K562 (cell line): ENCODE data around the gene VMA21. TPM values are rescaled to one million over a fixed set of nuclear protein-coding genes. Genes with fewer than 3 reads are reported as not detected.

Experiments used
- ADNP ChIP-seq: fragments of 200-800 bp; sonication (Bioruptor generic); IDR thresholded peaks from 2 replicates; pipeline ENCODE4 v1.6.1; 2016; ENCODE audit warnings: missing genetic modification characterization, missing compliant biosample characterization
- CHCHD3 ChIP-seq: fragments of 250-450 bp; sonication (Bioruptor Pico); IDR thresholded peaks from 2 replicates; pipeline ENCODE4 v2.1.2; 2022; ENCODE audit warnings: mild to moderate bottlenecking
- ZNF584 ChIP-seq: fragments of 200-800 bp; sonication (Bioruptor generic); IDR thresholded peaks from 2 replicates; pipeline ENCODE4 v1.6.1; 2016; ENCODE audit warnings: low read depth, mild to moderate bottlenecking, missing genetic modification characterization, missing compliant biosample characterization
- polyA plus RNA-seq, 8 experiments: library from polyadenylated mRNA; depleted of rRNA in 4 of 8; stranded (reverse) in 5 of 8; unstranded in 3 of 8; fragments of >200 nt; fragmentation: Nextera tagmentation in 2 of 8; fragmentation: Illumina TruSeq in 1 of 8; extraction: Ambion mirVana in 2 of 8; extraction: Trizol in 1 of 8; gene quantifications; 2 replicates each; pipeline versions ENCODE4 v1.2.1 to v1.2.3, GENCODE V29; 2011 to 2014; ENCODE audit warnings: inconsistent platforms in 1 of 8, missing spikeins in 1 of 8
- total RNA-seq, 7 experiments: library from RNA; depleted of rRNA in 6 of 7; stranded (reverse); fragments of >200 nt in 6 of 7; fragmentation: Illumina TruSeq in 2 of 7; extraction: Trizol in 2 of 7; gene quantifications; 2 replicates each; pipeline versions ENCODE4 v1.2.1 to v1.2.3, GENCODE V29; 2011 to 2021; ENCODE audit warnings: low replicate concordance in 1 of 7
- TF ChIP-seq, protein P1 (sequence below), 2 experiments: fragments of 450-650 bp; formaldehyde crosslinking in 1 of 2; IDR thresholded peaks; 2 replicates each; pipeline versions ENCODE4 v1.4.0 to v1.6.1; 2014 to 2020; ENCODE audit warnings: mild to moderate bottlenecking in 2 of 2, borderline replicate concordance in 1 of 2, low read depth in 1 of 2

Gene VMA21
- total and polyA plus RNA-seq, 9 of the 15 experiments (the other 6 are each of a cell fraction or from before 2014, with no cell fraction given): 17.5 to 101 (median 47.5) TPM

- TF ChIP-seq, protein P1, sequence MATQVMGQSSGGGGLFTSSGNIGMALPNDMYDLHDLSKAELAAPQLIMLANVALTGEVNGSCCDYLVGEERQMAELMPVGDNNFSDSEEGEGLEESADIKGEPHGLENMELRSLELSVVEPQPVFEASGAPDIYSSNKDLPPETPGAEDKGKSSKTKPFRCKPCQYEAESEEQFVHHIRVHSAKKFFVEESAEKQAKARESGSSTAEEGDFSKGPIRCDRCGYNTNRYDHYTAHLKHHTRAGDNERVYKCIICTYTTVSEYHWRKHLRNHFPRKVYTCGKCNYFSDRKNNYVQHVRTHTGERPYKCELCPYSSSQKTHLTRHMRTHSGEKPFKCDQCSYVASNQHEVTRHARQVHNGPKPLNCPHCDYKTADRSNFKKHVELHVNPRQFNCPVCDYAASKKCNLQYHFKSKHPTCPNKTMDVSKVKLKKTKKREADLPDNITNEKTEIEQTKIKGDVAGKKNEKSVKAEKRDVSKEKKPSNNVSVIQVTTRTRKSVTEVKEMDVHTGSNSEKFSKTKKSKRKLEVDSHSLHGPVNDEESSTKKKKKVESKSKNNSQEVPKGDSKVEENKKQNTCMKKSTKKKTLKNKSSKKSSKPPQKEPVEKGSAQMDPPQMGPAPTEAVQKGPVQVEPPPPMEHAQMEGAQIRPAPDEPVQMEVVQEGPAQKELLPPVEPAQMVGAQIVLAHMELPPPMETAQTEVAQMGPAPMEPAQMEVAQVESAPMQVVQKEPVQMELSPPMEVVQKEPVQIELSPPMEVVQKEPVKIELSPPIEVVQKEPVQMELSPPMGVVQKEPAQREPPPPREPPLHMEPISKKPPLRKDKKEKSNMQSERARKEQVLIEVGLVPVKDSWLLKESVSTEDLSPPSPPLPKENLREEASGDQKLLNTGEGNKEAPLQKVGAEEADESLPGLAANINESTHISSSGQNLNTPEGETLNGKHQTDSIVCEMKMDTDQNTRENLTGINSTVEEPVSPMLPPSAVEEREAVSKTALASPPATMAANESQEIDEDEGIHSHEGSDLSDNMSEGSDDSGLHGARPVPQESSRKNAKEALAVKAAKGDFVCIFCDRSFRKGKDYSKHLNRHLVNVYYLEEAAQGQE (IDR thresholded peaks at IDR 0.05; ENCODE audit: borderline replicate concordance): peak; percentile 19; the same call in 1 of the 2 replicates
- TF ChIP-seq, protein P1 (CRISPR knock-in tag; IDR thresholded peaks at IDR 0.05; ENCODE audit: low read depth): no peak
- TF ChIP-seq CHCHD3 (no peak), ADNP (tag) (no peak), ZNF584 (CRISPR knock-in tag) (no peak)
These were observed 36.8 kb upstream of the VMA21 start (continued) for GRCh38 chrX:151359931-151360871.
